Stimulated activated CD4-positive, alpha-beta T cell treated with anti-CD3 and anti-CD28 coated beads, Interleukin-12 subunit alpha, Interleukin-12 subunit beta, amount 100 ng/mL, for 48 hours (primary cell): Measurements from ENCODE around the gene RERE.

Experiments
- DNase-seq, 3 donors: peaks; one replicate each; pipeline ENCODE4 v3.0.0-alpha.2; 2020; ENCODE audit warnings: low read depth in 2 of 3, low spot score in 1 of 3

The RERE gene

GRCh38 chr1:8583031-8583430 lies 234.4 kb downstream of the RERE start:
- no peak for DNase-seq

GRCh38 chr1:8580566-8580965 lies 236.9 kb downstream of the RERE start:
- DNase-seq, result no peak

- no peak for DNase-seq
These were observed 238.5 kb downstream of the RERE start for GRCh38 chr1:8578936-8579335.

- no peak for DNase-seq
These were observed 239.1 kb downstream of the RERE start for GRCh38 chr1:8578132-8578877.

- no peak for DNase-seq
These were observed 242.5 kb downstream of the RERE start for GRCh38 chr1:8574985-8575384.

GRCh38 chr1:8572106-8572505 lies 245.3 kb downstream of the RERE start:
- DNase-seq, result no peak

GRCh38 chr1:8571200-8571984 lies 246.0 kb downstream of the RERE start:
- DNase-seq, result no peak

GRCh38 chr1:8570465-8570864 lies 247.0 kb downstream of the RERE start:
- no peak for DNase-seq

GRCh38 chr1:8569242-8569641 lies 248.2 kb downstream of the RERE start:
- no peak for DNase-seq

GRCh38 chr1:8568837-8569236 lies 248.6 kb downstream of the RERE start:
- DNase-seq, result no peak

GRCh38 chr1:8567146-8567545 lies 250.3 kb downstream of the RERE start:
- DNase-seq, result no peak

- no peak for DNase-seq
These were observed 251.6 kb downstream of the RERE start for GRCh38 chr1:8565802-8566201.

GRCh38 chr1:8563944-8564537 lies 253.4 kb downstream of the RERE start:
- DNase-seq, result no peak

- DNase-seq, result no peak
These were observed 254.3 kb downstream of the RERE start for GRCh38 chr1:8562881-8563865.

GRCh38 chr1:8562222-8562621 lies 255.2 kb downstream of the RERE start:
- DNase-seq, result no peak

- DNase-seq, result peak in 1 of 3 donors; percentile 22
These were observed 256.6 kb downstream of the RERE start for GRCh38 chr1:8560611-8561544.

GRCh38 chr1:8560035-8560434 lies 257.4 kb downstream of the RERE start:
- DNase-seq, result no peak

- DNase-seq, result no peak
These were observed 261.9 kb downstream of the RERE start for GRCh38 chr1:8555582-8555981.

GRCh38 chr1:8554956-8555534 lies 262.4 kb downstream of the RERE start:
- DNase-seq, result peak in 1 of 3 donors; percentile 17
